Naive thymus-derived CD8-positive, alpha-beta T cell (primary cell): ENCODE data around the gene ZMIZ1. TPM values are rescaled to one million over a fixed set of nuclear protein-coding genes. Genes with fewer than 3 reads are reported as not detected.

Experiments
- ATAC-seq, 2 donors: fragments of 150-1000 bp; cut with Tn5 transposase in 1 of 2; sonication (Bioruptor Pico), chemical (Tn5 transposase) in 1 of 2; 1 replicate in 1 of 2; 2 replicates in 1 of 2; pipeline ENCODE4 v1.10.0; 2021; ENCODE audit warnings: mild to moderate bottlenecking in 2 of 2, moderate library complexity in 2 of 2
- POLR2A ChIA-PET: fragments of 350-600 bp; sonication (Branson Sonifier 250); formaldehyde crosslinking; loops from one replicate; lab custom pipeline; 2021; ENCODE audit warnings: antibody characterized with exemption; lab: Charles Lee
- DNase-seq, 10 donors: peaks; one replicate each; pipeline versions ENCODE4 v3.0.0 to v3.0.0-alpha.2; 2020 to 2022
- H3K27ac Mint-ChIP-seq, 10 donors: one replicate each; pipeline ENCODE4 v1.8.0; 2020 to 2022; ENCODE audit warnings: mild to moderate bottlenecking in 10 of 10, mixed read lengths in 10 of 10, moderate library complexity in 4 of 10, inconsistent platforms in 1 of 10
- H3K27me3 Mint-ChIP-seq, 5 donors: one replicate each; pipeline ENCODE4 v1.8.0; 2021 to 2022; ENCODE audit warnings: mixed read lengths in 5 of 5
- H3K36me3 Mint-ChIP-seq, 3 donors: one replicate each; pipeline ENCODE4 v1.8.0; 2020 to 2022; ENCODE audit warnings: mixed read lengths in 3 of 3, mild to moderate bottlenecking in 2 of 3, inconsistent platforms in 1 of 3
- H3K4me1 Mint-ChIP-seq, 4 donors: one replicate each; pipeline ENCODE4 v1.8.0; 2021 to 2022; ENCODE audit warnings: mixed read lengths in 4 of 4
- H3K4me3 Mint-ChIP-seq, 10 donors: one replicate each; pipeline ENCODE4 v1.8.0; 2020 to 2022; ENCODE audit warnings: mild to moderate bottlenecking in 10 of 10, mixed read lengths in 10 of 10, moderate library complexity in 6 of 10, inconsistent platforms in 1 of 10
- H3K9me3 Mint-ChIP-seq, 9 donors: one replicate each; pipeline ENCODE4 v1.8.0; 2020 to 2022; ENCODE audit warnings: mixed read lengths in 9 of 9, mild to moderate bottlenecking in 3 of 9, inconsistent platforms in 1 of 9, moderate library complexity in 1 of 9
- polyA plus RNA-seq, 3 donors: library from polyadenylated mRNA; unstranded; fragments of 300-500 nt; fragmentation: Illumina TruSeq; gene quantifications; one replicate each; pipeline ENCODE4 v1.2.3, GENCODE V29; 2021
- total RNA-seq, 8 experiments: library from RNA in 2 of 8; stranded (reverse) in 2 of 8; gene quantifications; one replicate each; pipeline ENCODE4 v1.2.3 and lab custom pipeline; 2021 to 2026

Gene ZMIZ1
- total and polyA plus RNA-seq, 5 experiments from 2014 or later = 1.4 to 11.6 (median 2.7) TPM

- Mint-ChIP-seq H3K27me3 (no peaks in the 10 kb centered on the region), H3K36me3 (peaks cover 0 to 66% (median 36%) of the 10 kb centered on the region in 3 donors), H3K27ac (peak overlapping the region in 1 of 10 donors; percentile 74), H3K4me3 (no peak overlapping the region), H3K4me1 (peaks cover 0 to 6% (median under 1%) of the 10 kb centered on the region in 4 donors), H3K9me3 (no peaks in the 10 kb centered on the region)
- POLR2A ChIA-PET = interaction anchor here (1.0 kb wide), 1 partner anchor 8 kb away, joined by 5 read pairs; no protein-coding TSS in a partner anchor
- ATAC-seq = no peak
- DNase-seq = no peak
Measured at GRCh38 chr10:79303631-79304478, 235.1 kb downstream of the ZMIZ1 start.

DNA sequence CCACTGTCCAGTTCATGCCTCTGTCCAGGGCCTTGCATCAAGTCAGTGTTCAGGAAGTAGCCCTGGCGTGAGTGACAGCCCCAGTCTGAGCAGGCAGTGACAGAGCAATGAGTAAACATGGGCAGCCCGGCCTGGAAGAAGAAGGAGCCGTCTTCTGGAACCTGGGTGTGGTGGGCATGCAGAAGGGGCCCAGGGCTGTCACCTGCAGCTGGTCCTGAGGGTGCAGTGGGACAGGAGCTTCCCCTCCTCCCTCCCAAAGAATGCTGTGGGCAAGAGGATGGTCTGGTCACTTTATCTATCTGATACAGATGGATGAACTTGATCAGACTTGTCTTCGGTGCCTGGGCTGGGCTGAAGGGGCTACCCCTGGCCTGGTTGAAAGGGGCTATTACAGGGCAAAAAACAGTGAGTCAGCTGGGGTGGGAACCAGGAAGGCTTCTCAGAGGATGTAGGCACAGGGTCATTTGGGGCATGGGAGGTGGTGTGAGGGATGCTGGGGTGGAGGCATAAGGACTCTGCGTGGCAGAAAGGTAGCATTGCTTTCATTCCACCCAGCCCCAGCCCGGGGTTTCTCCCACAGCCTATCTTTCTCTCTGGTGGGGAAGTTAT lies 235.8 kb downstream of the ZMIZ1 start:
- peaks cover 0 to 69% (median 36%) of the 10 kb centered on the region in 3 donors for H3K36me3 Mint-ChIP-seq
- no peak overlapping the region for H3K27ac Mint-ChIP-seq
- ATAC-seq (no peak), DNase-seq (no peak)
- H3K9me3 Mint-ChIP-seq = no peaks in the 10 kb centered on the region
- no peak overlapping the region for H3K4me3 Mint-ChIP-seq
- H3K4me1 Mint-ChIP-seq = peaks cover 0 to 6% (median under 1%) of the 10 kb centered on the region in 4 donors
- POLR2A ChIA-PET = no interaction called here
- H3K27me3 Mint-ChIP-seq = peaks cover 0 to under 1% (median 0%) of the 10 kb centered on the region in 5 donors

GRCh38 chr10:79305515-79305914 lies 236.7 kb downstream of the ZMIZ1 start:
- H3K27me3 Mint-ChIP-seq = peaks cover 0 to 1% (median 0%) of the 10 kb centered on the region in 5 donors
- no peaks in the 10 kb centered on the region for H3K9me3 Mint-ChIP-seq
- H3K4me1 Mint-ChIP-seq = peaks cover 0 to 5% (median under 1%) of the 10 kb centered on the region in 4 donors
- DNase-seq (no peak), ATAC-seq (no peak)
- H3K36me3 Mint-ChIP-seq = peaks cover 0 to 66% (median 32%) of the 10 kb centered on the region in 3 donors
- no peak overlapping the region for H3K4me3 Mint-ChIP-seq
- H3K27ac Mint-ChIP-seq = no peak overlapping the region
- POLR2A ChIA-PET = no interaction called here

- POLR2A ChIA-PET = no interaction called here
- no peak overlapping the region for H3K4me3 Mint-ChIP-seq
- H3K27ac Mint-ChIP-seq = no peak overlapping the region
- H3K9me3 Mint-ChIP-seq = no peaks in the 10 kb centered on the region
- H3K4me1 Mint-ChIP-seq = peaks cover 0 to 5% (median 2%) of the 10 kb centered on the region in 4 donors
- DNase-seq (no peak), ATAC-seq (no peak)
- peaks cover 0 to 1% (median 0%) of the 10 kb centered on the region in 5 donors for H3K27me3 Mint-ChIP-seq
- H3K36me3 Mint-ChIP-seq = peaks cover 0 to 63% (median 32%) of the 10 kb centered on the region in 3 donors
Measured at GRCh38 chr10:79305988-79306387, 237.2 kb downstream of the ZMIZ1 start.

GRCh38 chr10:79306644-79307220 lies 238.0 kb downstream of the ZMIZ1 start:
- peak overlapping the region in 1 of 10 donors; percentile 24 for H3K27ac Mint-ChIP-seq
- DNase-seq (no peak), ATAC-seq (no peak)
- H3K4me1 Mint-ChIP-seq = peaks cover 0 to 4% (median 1%) of the 10 kb centered on the region in 4 donors
- peaks cover 0 to 55% (median 29%) of the 10 kb centered on the region in 3 donors for H3K36me3 Mint-ChIP-seq
- peaks cover 0 to 1% (median 0%) of the 10 kb centered on the region in 5 donors for H3K27me3 Mint-ChIP-seq
- H3K9me3 Mint-ChIP-seq = no peaks in the 10 kb centered on the region
- POLR2A ChIA-PET = no interaction called here
- no peak overlapping the region for H3K4me3 Mint-ChIP-seq

- ATAC-seq = no peak
- POLR2A ChIA-PET = no interaction called here
Measured at GRCh38 chr10:79308016-79308415, 239.2 kb downstream of the ZMIZ1 start.

DNA sequence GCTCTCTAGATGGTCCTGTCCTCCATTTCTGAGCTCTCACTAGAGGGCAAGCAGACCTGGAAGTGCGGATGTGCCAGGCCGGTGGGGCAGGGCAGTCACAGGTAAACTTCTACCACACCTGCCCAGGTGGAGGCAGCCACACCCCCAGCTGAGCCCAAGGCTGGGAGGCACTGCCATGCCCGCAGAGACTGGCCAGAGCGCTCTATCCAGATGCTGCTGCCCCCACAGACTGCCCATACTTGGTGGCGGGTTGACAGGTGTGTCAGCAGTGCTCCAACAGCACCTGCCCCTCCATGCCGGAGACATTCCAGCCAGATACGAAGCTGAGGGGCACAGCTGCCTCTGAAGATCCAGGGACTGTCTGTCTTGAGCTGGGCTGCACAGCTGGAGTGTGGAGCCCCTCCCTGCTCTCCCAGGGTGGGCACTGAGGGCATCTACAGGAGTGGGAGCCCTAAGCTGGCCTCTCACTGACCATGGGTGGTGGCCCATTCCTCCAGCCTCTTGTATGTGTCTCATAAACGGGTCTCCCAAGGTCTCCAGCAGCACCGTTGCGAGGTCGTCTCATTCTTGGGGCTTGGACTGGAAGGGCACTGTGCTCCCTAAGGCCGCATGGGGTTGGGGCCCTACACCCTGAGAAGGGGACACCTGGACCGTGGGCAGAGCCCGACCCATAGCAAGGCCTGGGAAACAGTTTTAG lies 240.4 kb downstream of the ZMIZ1 start:
- POLR2A ChIA-PET = no interaction called here
- no peak for ATAC-seq
- Mint-ChIP-seq H3K27ac (peak overlapping the region in 1 of 10 donors; percentile 3), H3K27me3 (peaks cover 0 to 1% (median 0%) of the 10 kb centered on the region in 5 donors), H3K9me3 (no peaks in the 10 kb centered on the region), H3K4me3 (no peak overlapping the region), H3K4me1 (peaks cover 0 to 4% (median 1%) of the 10 kb centered on the region in 4 donors), H3K36me3 (peaks cover 0 to 56% (median 27%) of the 10 kb centered on the region in 3 donors)
- DNase-seq = no peak

More at GRCh38 chr10:79308016-79308415, 239.2 kb downstream of the ZMIZ1 start:
- Mint-ChIP-seq H3K4me3 (no peak overlapping the region), H3K4me1 (peaks cover 0 to 4% (median 1%) of the 10 kb centered on the region in 4 donors), H3K27me3 (peaks cover 0 to 1% (median 0%) of the 10 kb centered on the region in 5 donors), H3K36me3 (peaks cover 0 to 53% (median 28%) of the 10 kb centered on the region in 3 donors), H3K27ac (peak overlapping the region in 2 of 10 donors; percentile 23 to 29), H3K9me3 (no peaks in the 10 kb centered on the region)
- DNase-seq = no peak

GRCh38 chr10:79310200-79310865 lies 241.6 kb downstream of the ZMIZ1 start:
- Mint-ChIP-seq H3K36me3 (peaks cover 0 to 47% (median 20%) of the 10 kb centered on the region in 3 donors), H3K4me3 (no peak overlapping the region), H3K4me1 (peaks cover 0 to 4% (median 1%) of the 10 kb centered on the region in 4 donors), H3K27me3 (peaks cover 0 to 1% (median 0%) of the 10 kb centered on the region in 5 donors), H3K27ac (peak overlapping the region in 1 of 10 donors; percentile 37), H3K9me3 (no peaks in the 10 kb centered on the region)
- no peak for DNase-seq
- ATAC-seq = no peak
- POLR2A ChIA-PET = no interaction called here

DNA sequence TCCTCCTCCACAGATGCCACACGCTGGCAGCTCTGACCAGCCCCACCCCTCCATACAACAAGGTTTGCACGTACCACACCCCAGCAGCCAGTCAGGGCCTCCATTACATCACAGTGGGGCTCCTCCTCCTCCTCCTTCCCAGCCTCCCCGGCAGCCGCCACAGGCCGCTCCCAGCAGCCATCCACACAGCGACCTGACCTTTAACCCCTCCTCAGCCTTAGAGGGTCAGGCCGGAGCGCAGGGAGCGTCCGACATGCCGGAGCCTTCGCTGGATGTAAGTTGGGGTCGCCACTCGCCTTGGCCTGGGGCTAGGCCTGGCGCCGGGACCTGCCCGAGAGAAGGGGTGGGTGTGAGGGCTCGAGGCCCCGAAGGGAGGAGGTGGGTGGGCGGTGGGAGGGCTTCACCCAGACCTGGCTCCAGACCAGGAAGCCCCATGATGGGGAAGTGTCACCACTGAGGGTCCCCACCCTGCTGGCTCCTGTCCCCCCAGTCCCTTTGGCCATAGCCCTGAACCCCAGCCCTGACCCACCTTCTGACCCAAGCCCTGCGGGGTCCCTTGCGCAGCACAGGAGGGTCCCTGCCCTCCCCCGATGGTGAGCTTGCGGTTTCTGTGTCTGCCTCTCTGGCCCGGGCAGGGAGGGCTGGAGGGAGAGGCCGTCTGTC lies 242.3 kb downstream of the ZMIZ1 start:
- Mint-ChIP-seq H3K4me3 (no peak overlapping the region), H3K36me3 (peaks cover 0 to 42% (median 18%) of the 10 kb centered on the region in 3 donors), H3K9me3 (no peaks in the 10 kb centered on the region), H3K27me3 (peaks cover 0 to 1% (median 0%) of the 10 kb centered on the region in 5 donors), H3K4me1 (peaks cover 0 to 7% (median 4%) of the 10 kb centered on the region in 4 donors), H3K27ac (peak overlapping the region in 1 of 10 donors; percentile 37)
- POLR2A ChIA-PET = no interaction called here
- DNase-seq = no peak
- no peak for ATAC-seq

GRCh38 chr10:79311581-79312407 lies 243.0 kb downstream of the ZMIZ1 start:
- no peak for ATAC-seq
- Mint-ChIP-seq H3K27ac (no peak overlapping the region), H3K4me1 (peaks cover 5 to 12% (median 9%) of the 10 kb centered on the region in 4 donors), H3K4me3 (no peak overlapping the region), H3K36me3 (peaks cover 0 to 36% (median 15%) of the 10 kb centered on the region in 3 donors), H3K27me3 (peaks cover 0 to 1% (median 0%) of the 10 kb centered on the region in 5 donors), H3K9me3 (no peaks in the 10 kb centered on the region)
- POLR2A ChIA-PET = interaction anchor here (1.0 kb wide), 1 partner anchor 9 kb away, joined by 5 read pairs; no protein-coding TSS in a partner anchor
- no peak for DNase-seq
